Measurements from ENCODE around the gene ARMH3.

DNA sequence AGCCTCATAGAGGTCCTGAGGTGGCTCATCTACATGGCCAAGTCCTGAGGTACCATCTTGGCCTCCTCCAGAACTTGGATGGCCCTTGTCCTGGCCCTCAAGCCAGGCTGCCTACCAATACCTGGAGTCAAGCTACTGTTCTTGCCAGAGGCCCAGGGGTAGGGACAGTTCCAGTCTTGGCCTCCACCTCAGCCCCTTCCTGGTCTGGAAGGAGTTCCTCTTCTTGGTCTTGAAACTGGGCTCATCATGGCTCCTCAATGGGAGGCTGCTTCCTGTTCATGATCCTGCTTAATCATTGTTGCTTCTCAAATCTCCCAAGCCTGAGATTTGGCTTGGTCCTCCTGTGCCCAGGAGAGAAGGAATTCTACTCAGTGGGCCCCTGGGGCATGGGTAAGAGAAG lies 13.1 kb upstream of the ARMH3 start:
- TF ChIP-seq, protein P1, sequence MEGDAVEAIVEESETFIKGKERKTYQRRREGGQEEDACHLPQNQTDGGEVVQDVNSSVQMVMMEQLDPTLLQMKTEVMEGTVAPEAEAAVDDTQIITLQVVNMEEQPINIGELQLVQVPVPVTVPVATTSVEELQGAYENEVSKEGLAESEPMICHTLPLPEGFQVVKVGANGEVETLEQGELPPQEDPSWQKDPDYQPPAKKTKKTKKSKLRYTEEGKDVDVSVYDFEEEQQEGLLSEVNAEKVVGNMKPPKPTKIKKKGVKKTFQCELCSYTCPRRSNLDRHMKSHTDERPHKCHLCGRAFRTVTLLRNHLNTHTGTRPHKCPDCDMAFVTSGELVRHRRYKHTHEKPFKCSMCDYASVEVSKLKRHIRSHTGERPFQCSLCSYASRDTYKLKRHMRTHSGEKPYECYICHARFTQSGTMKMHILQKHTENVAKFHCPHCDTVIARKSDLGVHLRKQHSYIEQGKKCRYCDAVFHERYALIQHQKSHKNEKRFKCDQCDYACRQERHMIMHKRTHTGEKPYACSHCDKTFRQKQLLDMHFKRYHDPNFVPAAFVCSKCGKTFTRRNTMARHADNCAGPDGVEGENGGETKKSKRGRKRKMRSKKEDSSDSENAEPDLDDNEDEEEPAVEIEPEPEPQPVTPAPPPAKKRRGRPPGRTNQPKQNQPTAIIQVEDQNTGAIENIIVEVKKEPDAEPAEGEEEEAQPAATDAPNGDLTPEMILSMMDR (IDR thresholded peaks at IDR 0.05; ENCODE audit: low read length) = no peak
- no peak for TF ChIP-seq EZH2 (optimal IDR thresholded peaks at IDR 0.05; ENCODE audit: low read depth, low read length)
